GM12872 (cell line): ENCODE results near the gene MAP1LC3B2.

ENCODE experiments used
- TF ChIP-seq, protein P1 (sequence below): IDR thresholded peaks from 3 replicates; pipeline ENCODE4 v1.5.1; 2011; ENCODE audit warnings: low read depth, mild to moderate bottlenecking, low read length, moderate library complexity; ENCODE audit not compliant: insufficient read depth

MAP1LC3B2 gene

DNA sequence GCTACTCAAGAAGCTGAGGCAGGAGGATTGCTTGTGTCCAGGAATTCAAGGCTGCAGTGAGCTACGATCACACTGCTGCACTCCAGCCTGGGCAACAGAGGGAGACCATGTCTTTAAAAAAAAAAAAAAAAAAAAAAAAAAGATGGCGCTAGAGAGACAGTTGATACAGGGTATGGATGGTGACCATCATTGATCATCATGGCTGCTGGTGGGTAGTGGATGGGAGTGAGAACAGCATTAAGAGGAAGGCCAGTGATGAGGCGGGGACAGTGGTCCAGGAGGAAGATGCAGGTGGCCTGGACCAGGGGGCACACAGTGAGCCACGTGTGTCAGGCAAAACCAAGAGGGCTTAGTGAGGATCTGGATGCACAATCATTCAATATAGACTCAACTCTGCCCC is 26.8 kb upstream of the MAP1LC3B2 start:
- TF ChIP-seq, protein P1, sequence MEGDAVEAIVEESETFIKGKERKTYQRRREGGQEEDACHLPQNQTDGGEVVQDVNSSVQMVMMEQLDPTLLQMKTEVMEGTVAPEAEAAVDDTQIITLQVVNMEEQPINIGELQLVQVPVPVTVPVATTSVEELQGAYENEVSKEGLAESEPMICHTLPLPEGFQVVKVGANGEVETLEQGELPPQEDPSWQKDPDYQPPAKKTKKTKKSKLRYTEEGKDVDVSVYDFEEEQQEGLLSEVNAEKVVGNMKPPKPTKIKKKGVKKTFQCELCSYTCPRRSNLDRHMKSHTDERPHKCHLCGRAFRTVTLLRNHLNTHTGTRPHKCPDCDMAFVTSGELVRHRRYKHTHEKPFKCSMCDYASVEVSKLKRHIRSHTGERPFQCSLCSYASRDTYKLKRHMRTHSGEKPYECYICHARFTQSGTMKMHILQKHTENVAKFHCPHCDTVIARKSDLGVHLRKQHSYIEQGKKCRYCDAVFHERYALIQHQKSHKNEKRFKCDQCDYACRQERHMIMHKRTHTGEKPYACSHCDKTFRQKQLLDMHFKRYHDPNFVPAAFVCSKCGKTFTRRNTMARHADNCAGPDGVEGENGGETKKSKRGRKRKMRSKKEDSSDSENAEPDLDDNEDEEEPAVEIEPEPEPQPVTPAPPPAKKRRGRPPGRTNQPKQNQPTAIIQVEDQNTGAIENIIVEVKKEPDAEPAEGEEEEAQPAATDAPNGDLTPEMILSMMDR: 0 out of 3 replicates have a peak, but pooled peaks have one; percentile 14

- TF ChIP-seq, protein P1: no peak
Observed at GRCh38 chr12:116532986-116533342, 26.2 kb upstream of the MAP1LC3B2 start.

- TF ChIP-seq, protein P1: no peak
Observed at GRCh38 chr12:116533343-116534251, 25.6 kb upstream of the MAP1LC3B2 start.

- TF ChIP-seq, protein P1: no peak
Observed at GRCh38 chr12:116534311-116535121, 24.7 kb upstream of the MAP1LC3B2 start.

- TF ChIP-seq, protein P1: no peak
Observed at GRCh38 chr12:116535241-116535640, 23.9 kb upstream of the MAP1LC3B2 start.

- TF ChIP-seq, protein P1: no peak
Observed at GRCh38 chr12:116537101-116537904, 21.9 kb upstream of the MAP1LC3B2 start.
